GM19351 (cell line): ENCODE measurements around the gene C4orf54.

Experiments used
- ATAC-seq: cut with Tn5 transposase; IDR thresholded peaks from one replicate; pipeline ENCODE4 v1.9.1; 2021; ENCODE audit warnings: mild to moderate bottlenecking, moderate library complexity; ENCODE audit not compliant: unreplicated experiment

C4orf54 gene

DNA sequence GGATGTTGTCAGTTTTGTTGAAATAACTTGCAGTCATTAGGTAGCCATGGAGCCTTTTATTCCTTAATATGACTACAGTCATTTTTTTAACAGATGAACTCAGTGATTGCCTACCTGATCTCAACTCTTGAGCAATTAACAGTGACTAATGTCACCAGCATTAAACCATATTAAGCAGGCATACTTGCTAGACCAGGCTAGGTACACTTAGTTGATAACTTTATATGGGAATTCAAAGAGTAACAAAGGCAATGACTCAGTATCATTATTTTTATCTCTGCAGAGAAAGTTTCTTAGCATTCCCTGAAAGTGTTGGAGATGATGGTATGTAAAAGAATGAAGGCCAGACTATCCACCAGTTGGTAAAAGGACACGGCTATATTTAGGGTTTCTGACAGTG, at the start of gene C4orf54:
C4orf54 (minus strand) TSS at position 31 of the 400 bp plus-strand sequence. CDS start 3,180 bp downstream, outside the sequence.
- no peak for ATAC-seq

GRCh38 chr4:99705891-99706290, 48.3 kb upstream of the C4orf54 start:
- ATAC-seq: no peak

DNA sequence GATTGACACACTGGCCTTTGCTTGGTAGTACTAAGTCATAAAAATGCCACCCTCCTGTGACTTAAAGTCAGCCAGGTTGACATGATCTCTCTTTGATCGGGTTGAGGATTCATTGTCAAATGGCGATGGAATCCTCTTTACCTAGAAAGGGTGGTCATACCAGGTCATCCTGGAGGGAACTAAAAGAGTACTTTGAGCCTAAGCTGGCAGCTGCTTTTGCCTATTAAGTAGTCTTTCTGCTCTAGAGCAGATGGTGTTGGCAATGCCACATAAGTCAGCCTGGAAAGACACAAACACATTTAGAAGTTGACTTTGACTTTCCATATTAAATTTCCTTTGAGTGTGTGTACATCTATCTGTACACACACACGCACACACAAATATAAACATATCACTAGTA, 39.2 kb upstream of the C4orf54 start:
- no peak for ATAC-seq

DNA sequence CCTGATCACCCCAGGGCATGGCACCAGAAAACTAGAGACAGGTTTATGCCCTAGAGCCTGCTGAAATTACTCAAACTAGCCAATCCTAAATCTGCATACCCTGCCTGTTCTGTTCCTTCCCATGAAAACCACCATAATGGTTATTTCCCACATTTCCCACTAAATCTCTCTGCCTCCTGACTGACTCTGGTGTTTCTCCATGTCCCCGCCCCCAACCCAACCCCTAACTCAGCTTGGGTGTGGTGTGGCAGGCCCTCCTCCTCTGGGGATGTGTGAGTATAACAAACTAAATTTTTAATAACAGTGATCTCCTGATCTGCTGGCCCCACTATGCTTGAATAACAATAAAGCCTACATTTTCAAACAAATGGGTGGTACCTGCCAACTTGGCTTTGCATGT, 35.5 kb upstream of the C4orf54 start:
- no peak for ATAC-seq

DNA sequence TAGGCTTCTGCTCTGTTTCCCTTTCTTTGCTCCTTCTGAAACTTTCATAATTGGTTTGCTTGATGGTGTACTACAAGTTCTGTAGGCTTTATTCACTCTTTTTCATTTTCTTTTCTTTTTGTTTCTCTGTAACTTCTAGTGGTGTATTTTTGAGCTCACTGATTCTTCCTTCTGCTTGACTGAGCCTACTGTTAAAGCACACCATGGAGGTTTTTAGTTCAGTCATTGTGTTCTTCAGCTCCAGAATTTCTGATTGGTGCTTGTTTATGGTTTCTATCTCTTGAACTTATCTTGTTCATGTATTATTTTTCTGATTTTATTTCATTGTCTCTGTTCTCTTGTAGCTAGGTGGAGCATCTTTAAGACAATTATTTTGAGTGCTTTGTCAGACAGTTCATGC, 33.4 kb upstream of the C4orf54 start:
- ATAC-seq: no peak

DNA sequence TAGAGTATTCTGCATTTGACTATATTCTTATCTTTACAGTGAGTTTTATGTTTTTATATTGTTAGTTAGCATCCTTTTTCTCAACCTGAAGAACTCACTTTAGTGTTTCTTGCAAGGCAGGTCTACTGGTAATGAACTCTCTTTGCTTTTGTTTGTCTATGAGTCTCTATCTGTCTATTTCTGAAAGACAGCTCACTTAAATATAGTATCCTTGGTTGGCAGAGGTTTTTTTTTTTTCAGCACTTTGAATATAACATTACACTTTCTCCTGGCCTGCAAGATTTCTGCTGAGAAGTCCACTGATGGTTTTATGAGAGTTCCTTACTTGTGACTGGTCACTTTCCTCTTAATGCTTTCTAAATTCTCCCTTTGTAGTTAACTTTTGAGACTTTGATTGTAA, 32.8 kb upstream of the C4orf54 start:
- ATAC-seq: no peak

- ATAC-seq: no peak
These were observed 29.5 kb upstream of the C4orf54 start for GRCh38 chr4:99687120-99687519.

GRCh38 chr4:99685234-99685633, 27.6 kb upstream of the C4orf54 start:
- ATAC-seq: no peak

DNA sequence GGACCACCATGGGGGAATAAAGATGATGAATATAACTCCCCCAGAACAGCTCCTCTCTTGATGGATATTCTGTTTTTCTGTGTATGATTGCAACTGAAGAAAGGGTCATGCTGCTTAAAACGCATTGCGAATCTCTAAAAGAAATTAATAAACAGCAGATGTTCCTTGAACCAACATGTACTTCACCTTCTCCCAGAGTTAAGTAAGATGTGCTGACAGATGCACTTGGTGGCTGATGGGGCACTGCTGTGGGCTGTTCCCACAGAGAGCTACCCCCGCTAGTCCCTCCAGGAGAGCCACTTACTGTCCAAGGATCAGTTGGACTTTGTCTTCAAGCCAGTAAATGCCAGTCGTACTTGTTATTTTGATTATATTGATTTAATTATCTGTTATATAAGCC, 26.3 kb upstream of the C4orf54 start:
- ATAC-seq: no peak

DNA sequence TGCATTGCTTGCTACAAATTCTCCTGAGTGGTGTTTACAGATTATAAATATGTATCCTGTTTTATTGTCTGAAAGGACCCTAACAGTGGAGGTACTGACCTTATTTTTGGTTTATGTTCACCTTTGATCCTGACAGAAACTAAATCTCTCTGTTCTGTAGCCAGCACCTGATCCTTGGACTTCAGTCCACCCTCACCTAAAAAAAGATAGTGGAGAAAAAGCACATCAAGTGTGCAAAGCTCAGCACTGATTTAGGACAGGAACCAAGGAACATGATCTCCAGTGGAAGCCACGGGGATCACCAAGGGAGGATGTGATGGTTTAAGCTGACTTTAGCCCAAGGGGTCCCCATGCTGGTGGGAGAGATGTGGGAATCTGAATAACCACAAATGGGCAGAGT, 22.3 kb upstream of the C4orf54 start:
- ATAC-seq: no peak

GRCh38 chr4:99679204-99679603, 21.6 kb upstream of the C4orf54 start:
- ATAC-seq: no peak

DNA sequence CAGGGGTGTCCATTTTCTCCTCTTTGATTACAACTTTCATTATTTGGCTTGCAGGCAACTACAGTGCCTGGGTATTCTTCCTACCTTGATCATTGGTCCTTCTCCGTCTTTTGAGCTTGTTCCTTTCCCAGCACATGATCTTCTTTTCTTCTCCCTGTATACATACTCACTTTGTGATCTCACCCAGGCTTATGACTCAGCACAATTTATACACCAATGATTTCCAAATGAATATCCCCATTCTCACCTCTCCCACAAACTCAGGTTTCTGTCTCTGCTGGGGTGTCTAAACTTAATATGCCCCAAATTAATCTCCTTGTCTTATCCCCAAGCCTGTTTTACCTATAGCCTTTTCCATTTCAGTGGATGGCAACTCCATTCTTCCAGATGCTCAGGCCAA, 19.5 kb upstream of the C4orf54 start:
- no peak for ATAC-seq

- no peak for ATAC-seq
These were observed 12.9 kb upstream of the C4orf54 start for GRCh38 chr4:99670409-99671073.

- no peak for ATAC-seq
These were observed 11.5 kb upstream of the C4orf54 start for GRCh38 chr4:99669084-99669483.

DNA sequence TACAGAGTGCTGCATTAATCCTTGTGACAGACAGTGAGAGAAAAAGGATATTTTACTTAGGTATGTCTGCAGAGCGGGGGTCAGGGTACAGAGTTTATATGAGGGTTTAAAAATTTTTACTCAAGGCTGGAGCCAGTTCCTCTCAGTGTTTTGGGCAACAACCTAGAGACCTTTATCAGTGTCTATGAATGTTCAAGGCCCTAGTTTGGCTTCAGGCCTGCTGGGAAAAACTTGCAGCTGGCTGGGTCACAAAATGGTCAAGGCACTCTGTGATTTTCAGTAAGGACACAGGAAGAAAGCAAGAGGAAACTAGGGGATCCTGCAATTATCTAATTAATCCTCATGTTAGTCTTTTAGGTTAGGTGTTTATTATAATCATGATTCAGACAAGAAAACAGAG, 10.8 kb upstream of the C4orf54 start:
- no peak for ATAC-seq

DNA sequence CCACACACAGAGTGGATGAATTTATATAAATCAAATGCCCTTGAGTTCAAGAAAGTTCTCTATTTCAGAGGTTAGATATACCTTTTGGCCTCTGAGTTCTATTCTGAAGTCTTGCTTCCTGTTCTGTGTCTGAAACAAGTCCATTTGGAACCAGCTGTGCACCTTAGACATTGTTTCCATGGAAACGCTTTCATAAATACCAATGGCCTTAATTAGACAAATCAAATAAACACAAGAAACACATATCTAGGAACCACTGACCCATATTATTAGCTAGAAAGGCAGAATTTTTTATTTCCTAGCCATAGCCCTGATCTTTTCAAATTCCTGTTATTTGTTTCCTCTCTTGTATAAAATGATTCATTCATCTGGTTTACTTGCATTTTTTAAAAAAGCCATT, 8.4 kb upstream of the C4orf54 start:
- ATAC-seq: no peak

DNA sequence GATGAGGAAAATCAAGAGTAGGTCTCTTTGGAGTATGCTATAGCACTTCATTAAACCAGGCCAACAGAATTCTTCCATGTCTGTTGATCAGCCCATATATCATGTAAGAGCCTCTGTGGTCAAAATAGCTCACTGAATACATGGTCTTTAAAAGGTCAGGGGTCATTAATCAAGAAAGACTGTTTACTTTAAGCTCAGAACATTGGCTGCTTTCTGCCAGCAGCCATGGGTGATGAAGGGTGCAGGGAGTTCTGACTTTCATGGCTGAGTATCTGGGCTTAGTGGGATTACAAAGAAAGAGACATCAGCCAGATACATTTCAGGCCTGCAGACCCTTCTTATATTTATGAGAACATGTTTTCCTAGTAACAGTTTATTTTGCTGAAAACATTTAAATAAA, 7.1 kb upstream of the C4orf54 start:
- ATAC-seq: no peak

DNA sequence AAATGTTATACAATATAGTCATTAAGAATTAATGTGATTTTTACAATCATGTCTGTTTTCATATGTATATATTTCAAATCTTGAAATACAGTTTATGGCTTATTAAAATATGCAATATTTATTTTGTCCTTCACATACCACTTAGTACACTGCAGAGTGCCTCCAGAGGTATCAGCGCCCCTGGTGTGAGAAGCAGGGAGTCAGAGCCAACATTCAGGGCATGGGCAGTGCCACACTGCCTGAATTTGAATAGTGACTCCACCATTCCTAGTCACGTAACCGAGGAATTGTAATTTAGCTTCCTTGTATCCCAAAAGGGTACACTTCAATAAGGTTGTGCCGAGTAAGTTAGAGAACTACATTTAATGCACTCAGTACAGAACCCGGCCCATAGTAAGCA, 4.3 kb upstream of the C4orf54 start:
- no peak for ATAC-seq

DNA sequence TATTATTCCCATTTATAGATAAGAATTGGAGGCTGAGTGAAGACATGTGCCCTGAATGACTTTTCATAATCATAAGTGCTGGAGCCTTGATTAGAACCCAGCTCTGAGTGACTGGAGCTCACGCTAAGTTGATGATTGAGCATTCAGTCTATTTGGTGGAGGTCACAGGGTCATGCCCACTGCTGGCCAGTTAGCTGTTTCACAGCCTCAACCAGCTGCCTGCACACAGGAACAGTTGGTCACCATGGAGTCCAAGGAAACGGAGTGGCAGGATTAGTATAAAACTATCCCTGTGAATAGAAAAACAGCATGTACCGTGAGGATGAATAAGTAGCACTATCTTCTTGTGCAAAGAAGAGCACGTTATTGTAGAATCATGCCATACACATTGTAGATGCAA, 1.0 kb upstream of the C4orf54 start:
- ATAC-seq: no peak

DNA sequence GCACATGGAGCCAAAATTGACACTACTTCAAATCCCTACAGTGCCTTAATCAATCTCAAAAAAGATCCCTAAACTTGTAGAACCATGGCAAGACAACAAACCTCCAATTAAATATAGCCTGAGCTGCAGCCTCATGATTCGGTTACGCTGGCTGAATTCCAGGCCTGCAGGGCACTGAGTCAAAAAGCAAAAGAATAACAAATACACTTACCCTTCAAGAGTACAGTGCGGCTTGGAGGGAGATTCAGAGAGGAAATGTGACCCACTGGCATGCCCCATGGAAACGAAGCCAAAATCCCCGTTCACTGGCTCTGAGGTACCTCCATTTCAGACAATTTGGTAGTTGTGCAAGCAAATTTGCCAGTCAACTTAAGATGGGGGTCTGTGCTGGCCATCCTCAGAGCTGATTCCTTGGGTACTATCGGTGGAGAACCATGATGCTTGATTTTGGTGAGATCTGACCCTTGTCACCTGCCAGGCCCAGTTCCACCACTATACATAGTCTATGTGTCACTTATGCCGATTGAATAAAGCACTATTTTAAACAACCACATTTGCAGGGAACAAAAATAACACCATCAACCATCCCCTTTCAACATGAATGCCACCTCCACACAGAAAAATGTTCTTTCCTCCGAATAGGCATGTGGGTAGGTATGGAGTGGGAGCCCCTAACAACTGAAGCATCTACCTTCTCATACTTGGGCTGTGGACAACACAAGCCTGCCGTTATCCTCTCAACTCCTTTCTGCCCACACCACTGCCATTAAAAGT, 2.1 kb downstream of the C4orf54 start:
- ATAC-seq: no peak

DNA sequence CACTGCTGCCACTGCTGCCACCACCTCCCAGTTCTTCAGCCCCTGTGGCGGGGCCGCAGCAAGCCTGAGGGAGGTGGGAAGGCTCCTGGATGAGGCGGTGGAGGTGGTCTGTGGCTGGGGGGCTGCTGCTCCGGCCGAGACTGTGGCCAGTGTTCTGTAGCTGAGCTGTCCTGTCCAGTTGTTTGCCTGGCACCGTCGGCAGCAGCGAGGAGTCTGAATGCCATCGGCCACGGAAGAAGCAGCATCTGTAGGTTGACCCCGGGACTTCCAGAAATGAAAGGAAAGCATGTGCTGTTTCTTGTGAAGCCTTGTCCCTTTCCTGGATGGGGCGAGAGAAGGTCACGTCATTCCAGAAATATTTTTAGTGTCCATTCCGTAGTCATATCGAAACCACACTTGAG, 3.3 kb downstream of the C4orf54 start:
- ATAC-seq: no peak

- ATAC-seq: no peak
These were observed 3.7 kb downstream of the C4orf54 start for GRCh38 chr4:99653916-99654315.
